Ovary (tissue), 3 donors: ENCODE measurements around the gene CELF4.

Source experiments
- EP300 ChIP-seq: sonication (generic); formaldehyde crosslinking; IDR thresholded peaks from one replicate; pipeline ENCODE4 v1.6.1; 2017; ENCODE audit warnings: antibody characterized with exemption
- POLR2A ChIP-seq: fragments of 450-650 bp; IDR thresholded peaks from one replicate; pipeline ENCODE4 v1.6.1; 2017; ENCODE audit warnings: antibody characterized with exemption, mild to moderate bottlenecking, moderate library complexity
- TF ChIP-seq, protein P1 (sequence below), 3 donors: fragments of 450-650 bp in 2 of 3; fragments of 200-600 bp in 1 of 3; IDR thresholded peaks; one replicate each; pipeline versions ENCODE4 v1.5.1 to v1.8.0; 2016 to 2022; ENCODE audit warnings: antibody characterized with exemption in 3 of 3, mild to moderate bottlenecking in 1 of 3
- donor health status: DM: no; HTN: no; CAD: no.

GRCh38 chr18:37315935-37316334, 249.7 kb downstream of the CELF4 start:
- TF ChIP-seq POLR2A (no peak), EP300 (no peak)
- TF ChIP-seq, protein P1, sequence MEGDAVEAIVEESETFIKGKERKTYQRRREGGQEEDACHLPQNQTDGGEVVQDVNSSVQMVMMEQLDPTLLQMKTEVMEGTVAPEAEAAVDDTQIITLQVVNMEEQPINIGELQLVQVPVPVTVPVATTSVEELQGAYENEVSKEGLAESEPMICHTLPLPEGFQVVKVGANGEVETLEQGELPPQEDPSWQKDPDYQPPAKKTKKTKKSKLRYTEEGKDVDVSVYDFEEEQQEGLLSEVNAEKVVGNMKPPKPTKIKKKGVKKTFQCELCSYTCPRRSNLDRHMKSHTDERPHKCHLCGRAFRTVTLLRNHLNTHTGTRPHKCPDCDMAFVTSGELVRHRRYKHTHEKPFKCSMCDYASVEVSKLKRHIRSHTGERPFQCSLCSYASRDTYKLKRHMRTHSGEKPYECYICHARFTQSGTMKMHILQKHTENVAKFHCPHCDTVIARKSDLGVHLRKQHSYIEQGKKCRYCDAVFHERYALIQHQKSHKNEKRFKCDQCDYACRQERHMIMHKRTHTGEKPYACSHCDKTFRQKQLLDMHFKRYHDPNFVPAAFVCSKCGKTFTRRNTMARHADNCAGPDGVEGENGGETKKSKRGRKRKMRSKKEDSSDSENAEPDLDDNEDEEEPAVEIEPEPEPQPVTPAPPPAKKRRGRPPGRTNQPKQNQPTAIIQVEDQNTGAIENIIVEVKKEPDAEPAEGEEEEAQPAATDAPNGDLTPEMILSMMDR (IDR thresholded peaks at IDR 0.05), result no peak
